MM.1S (cell line): Measurements from ENCODE around the gene SOX4.

ENCODE experiments used
- DNase-seq: peaks from one replicate; pipeline ENCODE4 v3.0.0-alpha.2; 2015
- H2AFZ ChIP-seq: fragments of 300-600 bp; sonication (generic); 2 replicates; pipeline ENCODE4 v1.6.0; 2016; ENCODE audit warnings: antibody characterized with exemption, low read length
- H3F3A ChIP-seq: fragments of 300-600 bp; sonication (generic); 2 replicates; pipeline ENCODE4 v1.6.1; 2016; ENCODE audit warnings: mild to moderate bottlenecking, antibody characterized with exemption, low read length, moderate library complexity, mixed read lengths; ENCODE audit not compliant: insufficient read depth
- H3K27ac ChIP-seq: fragments of 300-600 bp; sonication (generic); 2 replicates; pipeline ENCODE4 v1.5.1; 2016; ENCODE audit warnings: mild to moderate bottlenecking, low read length
- H3K27me3 ChIP-seq: fragments of 300-600 bp; sonication (generic); replicated peaks from 2 replicates; pipeline ENCODE4 v1.6.0; 2016; ENCODE audit warnings: low read length; ENCODE audit not compliant: insufficient read depth
- H3K36me3 ChIP-seq: fragments of 300-600 bp; sonication (generic); replicated peaks from 2 replicates; pipeline ENCODE4 v1.6.1; 2016; ENCODE audit warnings: mild to moderate bottlenecking, low read length, mixed read lengths; ENCODE audit not compliant: insufficient read depth
- H3K4me1 ChIP-seq: fragments of 300-600 bp; sonication (generic); 2 replicates; pipeline ENCODE4 v1.6.1; 2016; ENCODE audit warnings: low read length, mixed read lengths
- H3K4me2 ChIP-seq: fragments of 300-600 bp; sonication (generic); 2 replicates; pipeline ENCODE4 v1.6.0; 2016; ENCODE audit warnings: low read depth, low read length
- H3K4me3 ChIP-seq: fragments of 300-600 bp; sonication (generic); 2 replicates; pipeline ENCODE4 v1.5.1; 2016; ENCODE audit warnings: low read length, mixed read lengths
- H3K79me2 ChIP-seq: fragments of 300-600 bp; sonication (generic); 2 replicates; pipeline ENCODE4 v1.6.1; 2016; ENCODE audit warnings: mixed run types, low read length, mixed read lengths
- H3K9ac ChIP-seq: fragments of 300-600 bp; sonication (generic); 2 replicates; pipeline ENCODE4 v1.6.1; 2016; ENCODE audit warnings: low read length, mixed read lengths
- H3K9me2 ChIP-seq: fragments of 300-600 bp; sonication (generic); replicated peaks from 2 replicates; pipeline ENCODE4 v1.6.1; 2016; ENCODE audit warnings: mild to moderate bottlenecking, low read length, mixed read lengths; ENCODE audit not compliant: insufficient read depth
- H3K9me3 ChIP-seq: fragments of 300-600 bp; sonication (generic); replicated peaks from 2 replicates; pipeline ENCODE4 v1.6.1; 2016; ENCODE audit warnings: mild to moderate bottlenecking, low read length, mixed read lengths; ENCODE audit not compliant: insufficient read depth
- H4K20me1 ChIP-seq: fragments of 300-600 bp; sonication (generic); 2 replicates; pipeline ENCODE4 v1.6.1; 2016; ENCODE audit warnings: mild to moderate bottlenecking, low read length, moderate library complexity, mixed read lengths; ENCODE audit not compliant: insufficient read depth
- EZH2 ChIP-seq: fragments of 300-600 bp; sonication (generic); optimal IDR thresholded peaks from 2 replicates; pipeline ENCODE3; 2017; ENCODE audit warnings: low read depth, mild to moderate bottlenecking, antibody characterized with exemption, low read length, mixed read lengths
- EZH2phosphoT487 ChIP-seq: fragments of 300-600 bp; sonication (generic); IDR thresholded peaks from 2 replicates; pipeline ENCODE4 v1.6.1; 2018; ENCODE audit warnings: antibody characterized with exemption, low read length
- TF ChIP-seq, protein P1 (sequence below): fragments of 300-600 bp; sonication (generic); IDR thresholded peaks from 2 replicates; pipeline ENCODE4 v1.5.1; 2016; ENCODE audit warnings: antibody characterized with exemption, low read length, mixed read lengths

SOX4 gene

DNA sequence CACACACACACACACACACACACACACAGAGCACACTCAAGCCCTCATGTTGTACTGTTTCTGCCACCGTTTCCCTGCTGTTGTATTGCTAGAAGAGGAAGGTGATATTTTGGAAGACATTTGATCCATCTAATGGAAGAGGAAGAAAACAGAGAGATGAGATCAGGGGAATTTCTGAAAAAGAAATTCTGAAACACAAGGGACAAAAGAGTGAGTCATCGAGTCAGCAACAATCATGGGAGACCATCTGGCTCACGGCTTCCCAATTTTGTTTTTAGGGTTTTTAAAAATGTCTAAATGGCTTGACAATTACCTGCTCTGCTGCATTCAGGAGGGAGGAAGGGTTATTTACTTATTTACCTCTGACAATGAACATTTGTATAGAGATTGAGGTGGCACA is 22.0 kb downstream of the SOX4 start:
- Histone ChIP-seq H3K9me3 (no peaks in the 10 kb centered on the region), H3K79me2 (no peaks in the 10 kb centered on the region), H3F3A (no peaks in the 10 kb centered on the region), H3K4me2 (no peak overlapping the region), H3K4me1 (no peaks in the 10 kb centered on the region), H2AFZ (no peak overlapping the region), H3K27me3 (no peaks in the 10 kb centered on the region), H3K4me3 (no peak overlapping the region), H3K27ac (no peak overlapping the region), H3K36me3 (no peaks in the 10 kb centered on the region), H3K9me2 (no peaks in the 10 kb centered on the region), H4K20me1 (no peaks in the 10 kb centered on the region), H3K9ac (no peak overlapping the region)
- no peak for DNase-seq
- no peak for TF ChIP-seq EZH2phosphoT487
- TF ChIP-seq, protein P1, sequence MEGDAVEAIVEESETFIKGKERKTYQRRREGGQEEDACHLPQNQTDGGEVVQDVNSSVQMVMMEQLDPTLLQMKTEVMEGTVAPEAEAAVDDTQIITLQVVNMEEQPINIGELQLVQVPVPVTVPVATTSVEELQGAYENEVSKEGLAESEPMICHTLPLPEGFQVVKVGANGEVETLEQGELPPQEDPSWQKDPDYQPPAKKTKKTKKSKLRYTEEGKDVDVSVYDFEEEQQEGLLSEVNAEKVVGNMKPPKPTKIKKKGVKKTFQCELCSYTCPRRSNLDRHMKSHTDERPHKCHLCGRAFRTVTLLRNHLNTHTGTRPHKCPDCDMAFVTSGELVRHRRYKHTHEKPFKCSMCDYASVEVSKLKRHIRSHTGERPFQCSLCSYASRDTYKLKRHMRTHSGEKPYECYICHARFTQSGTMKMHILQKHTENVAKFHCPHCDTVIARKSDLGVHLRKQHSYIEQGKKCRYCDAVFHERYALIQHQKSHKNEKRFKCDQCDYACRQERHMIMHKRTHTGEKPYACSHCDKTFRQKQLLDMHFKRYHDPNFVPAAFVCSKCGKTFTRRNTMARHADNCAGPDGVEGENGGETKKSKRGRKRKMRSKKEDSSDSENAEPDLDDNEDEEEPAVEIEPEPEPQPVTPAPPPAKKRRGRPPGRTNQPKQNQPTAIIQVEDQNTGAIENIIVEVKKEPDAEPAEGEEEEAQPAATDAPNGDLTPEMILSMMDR: no peak
- TF ChIP-seq EZH2: no peak

DNA sequence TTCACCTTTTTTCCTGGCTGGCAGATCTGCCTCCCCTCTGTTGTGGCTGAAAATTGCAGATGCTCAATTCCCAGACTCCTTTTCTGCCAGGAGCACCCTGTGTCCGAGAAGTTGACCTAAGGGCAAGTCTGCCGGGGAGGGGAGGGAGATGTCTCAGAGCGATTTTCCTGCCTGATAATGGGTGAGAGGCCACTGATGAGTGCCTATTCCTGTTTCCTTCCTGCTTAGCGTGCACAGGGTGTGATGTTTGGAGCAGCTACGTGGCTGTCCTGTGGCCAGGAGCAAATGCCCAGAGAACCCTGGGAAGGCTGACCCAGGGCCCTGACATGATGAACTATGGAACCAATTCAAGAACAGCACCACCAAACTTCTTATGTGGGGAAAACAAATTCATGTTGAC is 22.5 kb downstream of the SOX4 start:
- Histone ChIP-seq H3K36me3 (no peaks in the 10 kb centered on the region), H3K4me2 (no peak overlapping the region), H3K9ac (no peak overlapping the region), H3K27me3 (no peaks in the 10 kb centered on the region), H3F3A (no peaks in the 10 kb centered on the region), H3K4me3 (no peak overlapping the region), H4K20me1 (no peaks in the 10 kb centered on the region), H3K27ac (no peak overlapping the region), H3K9me3 (no peaks in the 10 kb centered on the region), H3K79me2 (no peaks in the 10 kb centered on the region), H3K9me2 (no peaks in the 10 kb centered on the region), H2AFZ (no peak overlapping the region), H3K4me1 (no peaks in the 10 kb centered on the region)
- no peak for DNase-seq
- no peak for TF ChIP-seq EZH2
- no peak for TF ChIP-seq EZH2phosphoT487
- TF ChIP-seq, protein P1: no peak

DNA sequence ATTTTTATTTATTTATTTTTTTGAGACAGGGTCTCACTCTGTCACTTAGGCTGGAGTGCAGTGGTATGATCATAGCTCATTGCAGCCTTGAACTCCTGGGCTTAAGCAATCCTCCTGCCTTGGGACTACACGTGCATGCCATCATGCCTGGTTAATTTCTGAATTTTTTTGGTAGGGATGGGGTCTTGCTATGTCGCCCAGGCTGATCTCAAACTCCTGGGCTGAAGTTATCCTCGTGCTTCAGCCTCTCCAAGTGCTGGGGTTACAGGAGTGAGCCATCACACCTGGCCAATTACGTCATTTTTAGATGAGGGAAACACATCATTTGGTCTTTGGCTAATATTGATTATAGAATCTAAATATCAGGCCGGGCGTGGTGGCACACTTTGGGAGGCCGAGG is 32.1 kb downstream of the SOX4 start:
- Histone ChIP-seq H3K9ac (no peak overlapping the region), H3K36me3 (no peaks in the 10 kb centered on the region), H3K9me2 (no peaks in the 10 kb centered on the region), H3K9me3 (no peaks in the 10 kb centered on the region), H4K20me1 (no peaks in the 10 kb centered on the region), H3K4me2 (no peak overlapping the region), H3K79me2 (no peaks in the 10 kb centered on the region), H3K27me3 (no peaks in the 10 kb centered on the region), H3K4me1 (no peaks in the 10 kb centered on the region), H3F3A (no peaks in the 10 kb centered on the region), H2AFZ (no peak overlapping the region), H3K27ac (no peak overlapping the region), H3K4me3 (no peak overlapping the region)
- TF ChIP-seq EZH2 (no peak), EZH2phosphoT487 (no peak)
- TF ChIP-seq, protein P1: no peak
- no peak for DNase-seq
